HCT116 (cell line): ENCODE results near the gene MRTFB. TPM values are rescaled to one million over a fixed set of nuclear protein-coding genes. Genes with fewer than 3 reads are reported as not detected.
A peak's percentile ranks its signal among the peaks of the same experiment; 100 is the strongest.

Source experiments
- ATAC-seq: fragments of 200-7000 bp; cut with Tn5 transposase; 2 replicates; pipeline ENCODE4 v1.9.1; 2020; ENCODE audit warnings: mild to moderate bottlenecking, moderate library complexity
- BruUV-seq: library from RNA; stranded (reverse); fragments of 400-500 nt; replicated peaks from 2 replicates; lab custom pipeline; 2021; lab: Mats Ljungman, UMichigan
- CTCF ChIA-PET: fragments of 300-600 bp; sonication (Branson Sonifier 250); formaldehyde crosslinking; loops from one replicate; lab custom pipeline; 2021; ENCODE audit warnings: antibody characterized with exemption; lab: Charles Lee
- POLR2A ChIA-PET: fragments of 300-600, 350-600 bp; sonication (Branson Sonifier 250); formaldehyde crosslinking; loops from one replicate; lab custom pipeline; 2021; ENCODE audit warnings: antibody characterized with exemption; lab: Charles Lee
- RAD21 ChIA-PET, 2 experiments: fragments of 300-600 bp; sonication (Branson Sonifier 250); formaldehyde crosslinking; loops; one replicate each; lab custom pipeline; 2023; ENCODE audit warnings: low total read pairs in 2 of 2; ENCODE audit not compliant: uncharacterized antibody in 2 of 2, unreplicated experiment in 2 of 2, low non-redundant PET in 1 of 2; lab: Charles Lee
- DNase-seq: peaks from one replicate; pipeline ENCODE4 v3.0.0-alpha.2; 2010; ENCODE audit warnings: low read depth, low spot score
- H2AFZ ChIP-seq: fragments of 200-600 bp; shearing (Covaris generic), sonication (generic); 2 replicates; pipeline ENCODE4 v1.6.1; 2017; ENCODE audit warnings: low read depth, mixed run types, mixed read lengths, antibody characterized with exemption, low read length; ENCODE audit not compliant: poor library complexity, severe bottlenecking
- H3K27ac ChIP-seq: 2 replicates; pipeline ENCODE4 v1.5.1; 2012; ENCODE audit warnings: low read depth, low read length
- H3K27me3 ChIP-seq: fragments of 200-600 bp; sonication (generic); 2 replicates; pipeline ENCODE4 v1.6.1; 2016; ENCODE audit warnings: mixed run types, low read length, mixed read lengths; ENCODE audit not compliant: insufficient read depth
- H3K36me3 ChIP-seq, 2 experiments: fragments of 200-500 bp in 1 of 2; fragments of 200-600 bp in 1 of 2; sonication (Bioruptor generic) in 1 of 2; sonication (generic) in 1 of 2; 2 replicates each; pipeline versions ENCODE4 v1.5.1 to v1.6.1; 2014 to 2016; ENCODE audit warnings: low read length in 2 of 2, inconsistent platforms in 1 of 2, mixed read lengths in 1 of 2, mixed run types in 1 of 2; ENCODE audit not compliant: insufficient read depth in 2 of 2, control insufficient read depth in 1 of 2
- H3K4me1 ChIP-seq, 2 experiments: fragments of 200-600 bp in 1 of 2; sonication (generic) in 1 of 2; 2 replicates each; pipeline versions ENCODE4 v1.5.1 to v1.6.1; 2012 to 2017; ENCODE audit warnings: low read length in 2 of 2, inconsistent platforms in 1 of 2, mild to moderate bottlenecking in 1 of 2, mixed read lengths in 1 of 2, mixed run types in 1 of 2, moderate library complexity in 1 of 2; ENCODE audit not compliant: insufficient read depth in 2 of 2, control insufficient read depth in 1 of 2
- H3K4me2 ChIP-seq: fragments of 200-600 bp; sonication (generic); 2 replicates; pipeline ENCODE4 v1.6.1; 2017; ENCODE audit warnings: mixed run types, low read length, mixed read lengths
- H3K4me3 ChIP-seq, 2 experiments: fragments of 200-600 bp in 1 of 2; sonication (generic) in 1 of 2; replicated peaks in 1 of 2; 2 replicates each; pipeline ENCODE4 v1.5.1; 2011 to 2016; ENCODE audit warnings: low read length in 2 of 2, control low read depth in 1 of 2, low read depth in 1 of 2, mild to moderate bottlenecking in 1 of 2, mixed read lengths in 1 of 2, mixed run types in 1 of 2
- H3K79me2 ChIP-seq: fragments of 200-600 bp; sonication (generic); 2 replicates; pipeline ENCODE4 v1.6.1; 2017; ENCODE audit warnings: mild to moderate bottlenecking, mixed run types, low read length, moderate library complexity, mixed read lengths; ENCODE audit not compliant: insufficient read depth
- H3K9ac ChIP-seq: fragments of 200-600 bp; sonication (generic); 2 replicates; pipeline ENCODE4 v1.6.1; 2016; ENCODE audit warnings: low read length, mixed read lengths
- H3K9me2 ChIP-seq: fragments of 200-600 bp; sonication (generic), shearing (Covaris generic); 2 replicates; pipeline ENCODE4 v1.6.1; 2017; ENCODE audit warnings: mixed run types, mild to moderate bottlenecking, moderate library complexity; ENCODE audit not compliant: insufficient read depth
- H3K9me3 ChIP-seq, 2 experiments: fragments of 200-500 bp in 1 of 2; fragments of 200-600 bp in 1 of 2; sonication (Bioruptor generic) in 1 of 2; sonication (generic) in 1 of 2; 2 replicates each; pipeline ENCODE4 v1.6.1; 2014 to 2017; ENCODE audit warnings: low read length in 2 of 2, mixed read lengths in 2 of 2, inconsistent platforms in 1 of 2, low read depth in 1 of 2, mild to moderate bottlenecking in 1 of 2, mixed run types in 1 of 2, moderate library complexity in 1 of 2; ENCODE audit not compliant: control insufficient read depth in 1 of 2, insufficient read depth in 1 of 2
- H4K20me1 ChIP-seq: fragments of 200-600 bp; sonication (generic), shearing (Covaris generic); 2 replicates; pipeline ENCODE4 v1.6.1; 2017; ENCODE audit warnings: mixed run types, mild to moderate bottlenecking, moderate library complexity; ENCODE audit not compliant: insufficient read depth
- EGR1 ChIP-seq: IDR thresholded peaks from 2 replicates; pipeline ENCODE4 v1.6.1; 2012; ENCODE audit warnings: low read depth
- EZH2phosphoT487 ChIP-seq: fragments of 200-600 bp; IDR thresholded peaks from 2 replicates; pipeline ENCODE4 v1.6.1; 2018; ENCODE audit warnings: antibody characterized with exemption, borderline replicate concordance
- FOSL1 ChIP-seq: IDR thresholded peaks from 2 replicates; pipeline ENCODE4 v1.6.1; 2012; ENCODE audit warnings: low read depth
- MAX ChIP-seq: IDR thresholded peaks from 2 replicates; pipeline ENCODE4 v1.6.1; 2012
- POLR2AphosphoS5 ChIP-seq: IDR thresholded peaks from 2 replicates; pipeline ENCODE4 v1.6.1; 2011; ENCODE audit warnings: mild to moderate bottlenecking, low read depth, low read length, moderate library complexity
- REST ChIP-seq: IDR thresholded peaks from 2 replicates; pipeline ENCODE4 v1.6.1; 2012; ENCODE audit warnings: low read depth
- SP1 ChIP-seq: IDR thresholded peaks from 2 replicates; pipeline ENCODE4 v1.6.1; 2012; ENCODE audit warnings: low read depth
- TCF7L2 ChIP-seq: IDR thresholded peaks from 2 replicates; pipeline ENCODE4 v1.7.0; 2011; ENCODE audit warnings: borderline replicate concordance, inconsistent platforms; ENCODE audit not compliant: insufficient read depth, insufficient read length; ENCODE audit errors: extremely low read depth
- ZBTB33 ChIP-seq: IDR thresholded peaks from 2 replicates; pipeline ENCODE4 v1.6.1; 2011; ENCODE audit warnings: mild to moderate bottlenecking, low read length, moderate library complexity; ENCODE audit not compliant: insufficient replicate concordance; ENCODE audit errors: extremely low read depth
- ZFX ChIP-seq: fragments of 450-650 bp; IDR thresholded peaks from 2 replicates; pipeline ENCODE4 v1.6.1; 2017
- ZNF274 ChIP-seq: fragments of 200-500 bp; sonication (Bioruptor generic); IDR thresholded peaks from 2 replicates; pipeline ENCODE4 v1.6.1; 2014; ENCODE audit warnings: mild to moderate bottlenecking, low read depth, low read length, inconsistent platforms
- intact Hi-C: fragments of 100-400 bp; cut with micrococcal nuclease; formaldehyde crosslinking; loops from 2 replicates; pipeline ENCODE4 v1.10.0; 2022
- total RNA-seq: library from RNA; stranded (reverse); gene quantifications from one replicate; pipeline ENCODE4 v1.2.1, GENCODE V29; 2021; ENCODE audit not compliant: unreplicated experiment

MRTFB gene
- total RNA-seq, 1 experiment from 2014 or later, result 39.0 TPM

- ChIA-PET CTCF (no interaction called here), RAD21 (interaction anchor here in 1 of 2 experiments (0.6 kb wide), 1 partner anchor 14 kb away, joined by 3 read pairs; no protein-coding TSS in a partner anchor), POLR2A (no interaction called here)
- Histone ChIP-seq H2AFZ (peak overlapping the region; percentile 79), H3K4me2 (peak overlapping the region; percentile 65), H3K9ac (no peak overlapping the region), H3K36me3 (no peaks in the 10 kb centered on the region), H3K4me1 (peaks cover 5 to 12% of the 10 kb centered on the region in 2 experiments; a peak in 3 of 4 replicates), H3K27me3 (no peaks in the 10 kb centered on the region), H3K9me3 (no peaks in the 10 kb centered on the region), H3K4me3 (peak overlapping the region in 1 of 2 experiments; percentile 20; a peak in 2 of 4 replicates), H4K20me1 (no peaks in the 10 kb centered on the region), H3K79me2 (no peaks in the 10 kb centered on the region), H3K27ac (no peak overlapping the region), H3K9me2 (no peaks in the 10 kb centered on the region)
- DNase-seq (no peak), ATAC-seq (peak; percentile 77)
- no TSS peak for BruUV-seq
- no peak for TF ChIP-seq MAX
- TF ChIP-seq FOSL1, result no peak
- no peak for TF ChIP-seq POLR2AphosphoS5
- TF ChIP-seq ZNF274, result no peak
- TF ChIP-seq EZH2phosphoT487, result no peak
- intact Hi-C loops, result no loop called here
Measured at GRCh38 chr16:14050291-14051027, 20.7 kb upstream of the MRTFB start.

- no peaks in the 10 kb centered on the region for H3K9me2 ChIP-seq
- peak overlapping the region; percentile 79 for H2AFZ ChIP-seq
- H3K4me2 ChIP-seq, result peak overlapping the region; percentile 65
- no peaks in the 10 kb centered on the region for H3K27me3 ChIP-seq
- H3K9me3 ChIP-seq, result no peaks in the 10 kb centered on the region
- H3K79me2 ChIP-seq, result no peaks in the 10 kb centered on the region
- POLR2A ChIA-PET, result no interaction called here
- RAD21 ChIA-PET, result no interaction called here
- intact Hi-C loops, result no loop called here
- DNase-seq (no peak), ATAC-seq (peak; percentile 32; the same call in 1 of the 2 replicates)
- no TSS peak for BruUV-seq
- no peak overlapping the region for H3K9ac ChIP-seq
- H4K20me1 ChIP-seq, result no peaks in the 10 kb centered on the region
- H3K36me3 ChIP-seq, result no peaks in the 10 kb centered on the region
- peaks cover 5 to 12% of the 10 kb centered on the region in 2 experiments; a peak in 3 of 4 replicates for H3K4me1 ChIP-seq
- peak overlapping the region in 1 of 2 experiments; percentile 20; a peak in 1 of 4 replicates for H3K4me3 ChIP-seq
- CTCF ChIA-PET, result no interaction called here
- H3K27ac ChIP-seq, result no peak overlapping the region
- no peak for TF ChIP-seq MAX
- no peak for TF ChIP-seq SP1
- TF ChIP-seq ZBTB33, result no peak
- no peak for TF ChIP-seq EGR1
- no peak for TF ChIP-seq EZH2phosphoT487
- TF ChIP-seq REST, result no peak
- TF ChIP-seq ZFX, result no peak
- TF ChIP-seq TCF7L2, result no peak
Measured at GRCh38 chr16:14051103-14051729, 19.9 kb upstream of the MRTFB start.
